BE2C (cell line): ENCODE results near the gene LEFTY2.

Experiments
- DNase-seq: peaks from one replicate; pipeline ENCODE4 v3.0.0-alpha.2; 2020
- H3K27me3 ChIP-seq: fragments of 250-450 bp; sonication (Bioruptor Pico); 2 replicates; pipeline ENCODE4 v1.5.1; 2020; ENCODE audit warnings: mild to moderate bottlenecking
- H3K36me3 ChIP-seq: fragments of 250-450 bp; sonication (Bioruptor Pico); 2 replicates; pipeline ENCODE4 v1.5.1; 2020; ENCODE audit warnings: mild to moderate bottlenecking
- H3K4me1 ChIP-seq: fragments of 250-450 bp; sonication (Bioruptor Pico); 2 replicates; pipeline ENCODE4 v1.5.1; 2020
- H3K4me3 ChIP-seq: 2 replicates; pipeline ENCODE4 v1.5.1; 2011; ENCODE audit warnings: low read depth, low read length
- H3K9me3 ChIP-seq: fragments of 250-450 bp; sonication (Bioruptor Pico); 2 replicates; pipeline ENCODE4 v1.5.1; 2020
- CTCF ChIP-seq: IDR thresholded peaks from 2 replicates; pipeline ENCODE4 v1.5.1; 2012; ENCODE audit warnings: mild to moderate bottlenecking, low read depth, low read length

The LEFTY2 gene

DNA sequence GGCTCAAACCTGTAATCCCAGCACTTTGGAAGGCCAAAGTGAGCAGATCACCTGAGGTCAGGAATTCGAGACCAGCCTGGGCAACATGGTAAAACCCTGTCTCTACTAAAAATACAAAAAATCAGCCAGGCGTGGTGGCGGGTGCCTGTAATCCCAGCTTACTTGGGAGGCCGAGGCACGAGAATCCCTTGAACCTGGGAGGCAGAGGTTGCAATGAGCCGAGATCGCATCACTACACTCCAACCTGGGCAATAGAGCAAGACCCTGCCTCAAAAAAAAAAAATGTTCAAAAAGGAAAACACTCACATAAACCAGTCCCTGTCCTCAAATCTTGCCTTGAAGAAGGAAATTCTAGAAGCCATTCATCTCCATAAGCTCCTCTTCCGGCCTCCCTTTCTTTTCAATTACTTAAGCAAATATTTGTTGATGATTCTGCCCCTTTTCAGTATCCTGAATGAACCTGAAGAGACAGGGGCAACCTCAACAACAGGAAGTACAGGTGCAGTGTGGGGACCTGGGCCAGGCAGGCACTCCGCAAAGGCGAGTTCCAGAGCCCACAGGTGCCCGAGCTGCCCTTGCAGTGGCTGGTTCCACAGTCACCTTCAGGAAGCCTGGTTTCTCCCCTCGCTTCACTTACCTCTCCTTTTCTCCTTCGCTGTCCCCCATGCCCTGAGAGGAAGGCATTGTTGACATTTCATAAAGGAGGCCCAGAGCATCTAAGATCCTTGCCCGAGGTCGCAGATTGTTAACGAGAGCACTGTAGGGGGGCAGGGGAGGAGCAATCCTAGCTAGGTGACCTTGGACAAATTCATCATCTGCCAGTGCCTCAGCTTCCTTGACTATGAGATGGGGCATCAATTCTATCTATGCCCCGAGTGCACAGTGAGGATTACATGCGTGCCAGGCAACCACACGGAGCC is 43.2 kb downstream of the LEFTY2 start:
- TF ChIP-seq CTCF: no peak
- Histone ChIP-seq H3K4me1 (no peaks in the 10 kb centered on the region), H3K27me3 (no peaks in the 10 kb centered on the region), H3K4me3 (no peak overlapping the region), H3K9me3 (no peaks in the 10 kb centered on the region), H3K36me3 (no peaks in the 10 kb centered on the region)
- no peak for DNase-seq

GRCh38 chr1:225896937-225897549 is 44.0 kb downstream of the LEFTY2 start:
- Histone ChIP-seq H3K27me3 (no peaks in the 10 kb centered on the region), H3K4me1 (no peaks in the 10 kb centered on the region), H3K4me3 (no peak overlapping the region), H3K9me3 (no peaks in the 10 kb centered on the region), H3K36me3 (no peaks in the 10 kb centered on the region)
- TF ChIP-seq CTCF: no peak
- DNase-seq: no peak

GRCh38 chr1:225896494-225896893 is 44.5 kb downstream of the LEFTY2 start:
- DNase-seq: no peak
- Histone ChIP-seq H3K27me3 (no peaks in the 10 kb centered on the region), H3K4me3 (no peak overlapping the region), H3K36me3 (no peaks in the 10 kb centered on the region), H3K4me1 (no peaks in the 10 kb centered on the region), H3K9me3 (no peaks in the 10 kb centered on the region)
- TF ChIP-seq CTCF: no peak

- TF ChIP-seq CTCF: no peak
- no peak for DNase-seq
- no peaks in the 10 kb centered on the region for H3K4me1 ChIP-seq
- no peaks in the 10 kb centered on the region for H3K27me3 ChIP-seq
- no peak overlapping the region for H3K4me3 ChIP-seq
- H3K36me3 ChIP-seq: no peaks in the 10 kb centered on the region
- no peaks in the 10 kb centered on the region for H3K9me3 ChIP-seq
Measured at GRCh38 chr1:225892307-225892706, 48.7 kb downstream of the LEFTY2 start.

- H3K4me3 ChIP-seq: no peak overlapping the region
- no peaks in the 10 kb centered on the region for H3K36me3 ChIP-seq
- no peaks in the 10 kb centered on the region for H3K9me3 ChIP-seq
- H3K27me3 ChIP-seq: no peaks in the 10 kb centered on the region
- DNase-seq: no peak
- no peak for TF ChIP-seq CTCF
- no peaks in the 10 kb centered on the region for H3K4me1 ChIP-seq
Measured at GRCh38 chr1:225891229-225891972, 49.6 kb downstream of the LEFTY2 start.
